Measurements from ENCODE around the gene NTNG1. TPM values are rescaled to one million over a fixed set of nuclear protein-coding genes. Genes with fewer than 3 reads are reported as not detected.

NTNG1 gene
- polyA plus RNA-seq, 3 donors, result 0.07 to 0.79 (median 0.43) TPM

- H3K27ac ChIP-seq (ENCODE audit: low read depth, low read length), result no peak overlapping the region
- 78 to 93% (median 92%) methylated on average over 4 of the region's 4 CpGs for WGBS, 3 donors
These were observed 145.3 kb downstream of the NTNG1 start for GRCh38 chr1:107286125-107286524.

GRCh38 chr1:107291987-107292386 lies 151.1 kb downstream of the NTNG1 start:
- WGBS, 3 donors, result 55 to 77% (median 66%) methylated on average over 5 of the region's 5 CpGs
- H3K27ac ChIP-seq (ENCODE audit: low read depth, low read length), result no peak overlapping the region

GRCh38 chr1:107293901-107294613 lies 153.2 kb downstream of the NTNG1 start:
- no peak overlapping the region for H3K27ac ChIP-seq (ENCODE audit: low read depth, low read length)
- 70 to 72% (median 71%) methylated on average over 6 of the region's 6 CpGs for WGBS, 3 donors

- no peak overlapping the region for H3K27ac ChIP-seq (ENCODE audit: low read depth, low read length)
- WGBS, 3 donors, result 54 to 68% (median 55%) methylated on average over 1 of the region's 1 CpG
These were observed 153.8 kb downstream of the NTNG1 start for GRCh38 chr1:107294686-107295085.

- no peak overlapping the region for H3K27ac ChIP-seq (ENCODE audit: low read depth, low read length)
- WGBS, 3 donors, result 36 to 64% (median 61%) methylated on average over 1 of the region's 1 CpG
These were observed 156.8 kb downstream of the NTNG1 start for GRCh38 chr1:107297681-107298080.

- 0 to 41% (median 32%) methylated on average over 1 of the region's 1 CpG for WGBS, 3 donors
- H3K27ac ChIP-seq (ENCODE audit: low read depth, low read length), result no peak overlapping the region
These were observed 157.7 kb downstream of the NTNG1 start for GRCh38 chr1:107298526-107298925.

GRCh38 chr1:107299521-107299920 lies 158.7 kb downstream of the NTNG1 start:
- WGBS, 3 donors, result 73 to 80% (median 76%) methylated on average over 3 of the region's 3 CpGs
- no peak overlapping the region for H3K27ac ChIP-seq (ENCODE audit: low read depth, low read length)

- no peak overlapping the region for H3K27ac ChIP-seq (ENCODE audit: low read depth, low read length)
- WGBS, 3 donors, result 62 to 86% (median 83%) methylated on average over 1 of the region's 1 CpG
These were observed 169.1 kb downstream of the NTNG1 start for GRCh38 chr1:107309962-107310361.

GRCh38 chr1:107315652-107316051 lies 174.8 kb downstream of the NTNG1 start:
- H3K27ac ChIP-seq (ENCODE audit: low read depth, low read length), result no peak overlapping the region
- WGBS, 3 donors, result 0 to 30% (median 11%) methylated on average over 1 of the region's 1 CpG

GRCh38 chr1:107318932-107319331 lies 178.1 kb downstream of the NTNG1 start:
- WGBS, 3 donors, result 60 to 92% (median 88%) methylated on average over 2 of the region's 2 CpGs
- no peak overlapping the region for H3K27ac ChIP-seq (ENCODE audit: low read depth, low read length)

GRCh38 chr1:107323784-107324183 lies 182.9 kb downstream of the NTNG1 start:
- 19 to 77% (median 73%) methylated on average over 3 of the region's 3 CpGs for WGBS, 3 donors
- H3K27ac ChIP-seq (ENCODE audit: low read depth, low read length), result no peak overlapping the region

GRCh38 chr1:107326824-107327445 lies 186.1 kb downstream of the NTNG1 start:
- no peak overlapping the region for H3K27ac ChIP-seq (ENCODE audit: low read depth, low read length)
- WGBS, 3 donors, result 63 to 75% (median 73%) methylated on average over 2 of the region's 2 CpGs

GRCh38 chr1:107327446-107327845 lies 186.6 kb downstream of the NTNG1 start:
- no peak overlapping the region for H3K27ac ChIP-seq (ENCODE audit: low read depth, low read length)
- 61 to 92% (median 76%) methylated on average over 1 of the region's 1 CpG for WGBS, 3 donors

GRCh38 chr1:107328087-107328486 lies 187.2 kb downstream of the NTNG1 start:
- 71 to 89% (median 88%) methylated on average over 5 of the region's 5 CpGs for WGBS, 3 donors
- no peak overlapping the region for H3K27ac ChIP-seq (ENCODE audit: low read depth, low read length)

- WGBS, 3 donors, result 69 to 85% (median 75%) methylated on average over 3 of the region's 3 CpGs
These were observed 198.9 kb downstream of the NTNG1 start for GRCh38 chr1:107339775-107340174.

GRCh38 chr1:107342316-107342715 lies 201.5 kb downstream of the NTNG1 start:
- no peak overlapping the region for H3K27ac ChIP-seq (ENCODE audit: low read depth, low read length)

More at GRCh38 chr1:107339775-107340174, 198.9 kb downstream of the NTNG1 start:
- H3K27ac ChIP-seq (ENCODE audit: low read depth, low read length), result no peak overlapping the region

GRCh38 chr1:107342768-107343167 lies 201.9 kb downstream of the NTNG1 start:
- no peak overlapping the region for H3K27ac ChIP-seq (ENCODE audit: low read depth, low read length)
- WGBS, 3 donors, result 80 to 94% (median 90%) methylated on average over 2 of the region's 2 CpGs

- 82 to 94% (median 91%) methylated on average over 5 of the region's 5 CpGs for WGBS, 3 donors
- no peak overlapping the region for H3K27ac ChIP-seq (ENCODE audit: low read depth, low read length)
These were observed 202.8 kb downstream of the NTNG1 start for GRCh38 chr1:107343601-107344000.

GRCh38 chr1:107344268-107344760 lies 203.5 kb downstream of the NTNG1 start:
- whole genome bisulfite sequencing, 3 donors, result 44 to 54% (median 54%) methylated on average over 1 of the region's 1 CpG
- H3K27ac ChIP-seq (ENCODE audit: low read depth, low read length), result no peak overlapping the region

GRCh38 chr1:107344836-107345235 lies 204.0 kb downstream of the NTNG1 start:
- WGBS, 3 donors, result 38 to 59% (median 45%) methylated on average over 3 of the region's 3 CpGs
- no peak overlapping the region for H3K27ac ChIP-seq (ENCODE audit: low read depth, low read length)

All from adipose tissue (tissue), 3 donors.